HG03066 (cell line): ENCODE data around the gene PAIP2B.
"Not testable (repeated sequence)": the region's sequence is repeated elsewhere in the genome, so short reads cannot be mapped to it uniquely, and the experiment has no call there.

Experiments used
- ATAC-seq: cut with Tn5 transposase; IDR thresholded peaks from one replicate; pipeline ENCODE4 v1.9.1; 2021; ENCODE audit warnings: low read depth; ENCODE audit not compliant: unreplicated experiment

PAIP2B gene, protein sequence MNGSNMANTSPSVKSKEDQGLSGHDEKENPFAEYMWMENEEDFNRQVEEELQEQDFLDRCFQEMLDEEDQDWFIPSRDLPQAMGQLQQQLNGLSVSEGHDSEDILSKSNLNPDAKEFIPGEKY

DNA sequence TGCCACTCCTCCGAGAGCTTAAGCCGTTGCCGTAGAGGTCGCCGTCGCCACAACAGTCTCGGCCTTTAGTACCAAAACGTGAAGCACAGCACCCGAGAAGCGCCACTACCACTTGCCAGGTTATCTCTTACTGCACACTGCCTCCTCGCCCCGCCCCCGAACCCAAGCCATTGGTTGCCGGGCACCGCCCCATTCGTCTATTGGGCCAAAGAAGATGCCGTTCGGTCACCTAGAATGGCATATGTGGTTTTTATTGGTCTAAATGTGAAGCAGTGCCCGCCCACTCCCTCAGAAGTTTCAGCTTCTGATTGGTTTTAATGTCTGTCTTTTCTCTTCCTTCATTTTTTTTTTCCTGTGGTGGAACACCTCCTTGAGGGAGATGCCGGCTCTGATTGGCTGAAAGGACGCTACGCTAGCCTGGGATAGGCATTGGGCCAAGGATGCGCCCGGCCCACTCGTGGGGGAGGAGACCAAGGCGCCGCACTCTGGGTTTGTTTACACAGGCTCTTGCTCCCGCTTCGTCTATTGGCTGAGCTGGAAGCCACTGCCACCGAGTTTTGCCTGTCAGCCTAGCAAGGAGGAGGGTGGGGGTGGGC, at the start of gene PAIP2B:
Gene PAIP2B, minus strand, starts transcription at position 139 of the 596 bp plus-strand sequence. CDS start 24,514 bp downstream, outside the sequence.
- ATAC-seq, result peak; percentile 90

DNA sequence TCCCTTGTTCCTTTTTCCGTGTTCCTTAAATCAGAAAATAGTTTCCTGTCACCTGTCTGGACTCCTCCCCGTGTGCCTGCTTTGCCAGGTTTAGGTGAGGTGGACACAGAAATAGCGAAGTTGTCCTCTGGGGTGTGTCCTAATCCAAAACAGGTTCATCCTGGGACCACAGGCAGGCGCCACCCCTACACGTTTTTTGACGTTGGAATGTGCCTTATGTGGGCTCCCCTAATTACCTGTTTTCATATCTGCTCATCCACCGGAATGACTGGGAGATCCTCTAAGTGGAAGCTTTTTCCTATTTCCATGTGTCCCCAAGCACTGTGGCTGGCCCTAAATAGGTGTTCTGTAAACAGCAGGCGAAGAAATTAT, 49.0 kb upstream of the PAIP2B start:
- peak; percentile 10 for ATAC-seq

GRCh38 chr2:71269511-71270090, 42.7 kb upstream of the PAIP2B start:
- no peak for ATAC-seq

- ATAC-seq, result no peak
These were observed 36.5 kb upstream of the PAIP2B start for GRCh38 chr2:71263386-71263785.

GRCh38 chr2:71261534-71261933, 34.6 kb upstream of the PAIP2B start:
- ATAC-seq, result no peak

- ATAC-seq, result no peak
These were observed 29.5 kb upstream of the PAIP2B start for GRCh38 chr2:71256421-71256820.

GRCh38 chr2:71254776-71255175, 27.9 kb upstream of the PAIP2B start:
- no peak for ATAC-seq

DNA sequence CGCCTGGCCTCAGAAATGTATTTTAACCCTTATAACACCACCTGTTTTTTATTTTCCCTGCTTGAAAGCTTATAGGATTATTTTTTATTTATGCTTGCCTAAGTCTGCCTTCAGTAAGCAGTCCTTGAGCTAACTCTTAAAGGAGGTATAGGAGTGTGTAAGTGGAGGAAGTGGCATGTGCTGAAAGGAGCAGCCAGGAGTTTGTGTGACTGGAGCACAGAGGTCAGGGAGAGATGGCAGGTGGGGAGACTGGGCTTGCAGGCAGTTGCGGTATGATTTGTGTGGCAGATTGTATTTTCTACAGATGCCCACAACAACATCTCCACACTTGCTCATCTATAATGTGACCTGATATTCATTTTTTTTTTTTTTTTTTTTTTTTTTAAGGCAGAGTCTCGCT, 27.2 kb upstream of the PAIP2B start:
- no peak for ATAC-seq

DNA sequence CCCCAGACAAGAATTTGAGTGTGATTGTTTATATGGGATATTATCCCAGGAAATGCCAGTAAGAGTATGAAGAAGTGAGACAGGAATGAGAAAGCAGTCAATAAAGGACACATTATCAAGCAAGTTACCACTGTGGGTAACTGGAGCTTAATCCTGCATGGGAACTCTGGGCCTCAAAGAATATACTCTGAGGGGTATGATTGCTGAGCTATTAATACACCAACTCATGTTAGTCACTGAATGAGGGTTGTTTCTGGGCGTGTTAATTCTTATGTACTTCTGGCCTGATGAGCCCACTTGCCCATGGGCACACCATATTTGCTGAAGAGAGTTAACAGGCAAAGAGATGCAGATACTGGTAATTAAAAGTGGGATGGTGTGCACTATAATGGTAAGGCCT, 26.6 kb upstream of the PAIP2B start:
- ATAC-seq, result no peak

DNA sequence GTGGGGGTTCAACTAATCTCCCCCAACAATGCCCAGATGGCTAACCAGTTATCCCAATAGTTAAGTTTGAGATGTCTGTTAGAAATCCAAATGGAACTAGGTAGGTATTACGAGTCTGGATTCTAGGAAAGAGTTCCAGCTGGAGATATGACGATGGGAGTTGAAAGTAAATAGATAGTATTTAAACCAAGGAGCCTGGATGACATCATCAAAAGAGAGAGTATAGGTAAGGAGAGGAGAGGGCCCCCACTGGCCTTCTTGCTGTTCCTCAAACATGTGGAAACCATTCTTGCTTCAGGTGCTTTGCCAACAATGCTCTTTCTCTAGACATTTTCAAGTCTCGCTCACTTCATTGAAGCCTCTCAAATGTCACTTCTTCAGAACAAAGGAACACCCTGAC, 26.0 kb upstream of the PAIP2B start:
- no peak for ATAC-seq

- no peak for ATAC-seq
These were observed 24.0 kb upstream of the PAIP2B start for GRCh38 chr2:71250935-71251334.

- ATAC-seq, result no peak
These were observed 17.4 kb upstream of the PAIP2B start for GRCh38 chr2:71244302-71244660.

- no peak for ATAC-seq
These were observed 16.9 kb upstream of the PAIP2B start for GRCh38 chr2:71243634-71244301.

DNA sequence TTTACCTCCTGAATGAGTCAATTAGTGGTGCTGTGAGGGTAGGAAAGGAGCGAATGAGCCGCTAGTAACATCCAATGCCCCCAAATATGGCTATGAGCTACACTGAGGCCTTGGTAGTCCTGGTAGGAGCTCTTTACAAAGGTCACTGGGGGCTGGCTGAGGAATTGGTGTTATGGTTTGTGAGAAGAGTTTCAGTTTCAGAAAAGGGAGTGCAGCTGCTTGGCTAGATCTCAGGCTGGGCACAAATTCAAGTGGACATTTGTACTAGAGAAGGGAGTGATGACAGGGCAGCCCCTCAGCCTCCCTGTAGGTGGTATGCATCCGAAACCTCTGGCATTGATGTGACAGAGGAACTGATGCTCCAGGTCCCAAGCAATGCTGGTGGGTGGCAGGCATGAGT, 13.9 kb upstream of the PAIP2B start:
- no peak for ATAC-seq

GRCh38 chr2:71238089-71238488, 11.2 kb upstream of the PAIP2B start:
- no peak for ATAC-seq

DNA sequence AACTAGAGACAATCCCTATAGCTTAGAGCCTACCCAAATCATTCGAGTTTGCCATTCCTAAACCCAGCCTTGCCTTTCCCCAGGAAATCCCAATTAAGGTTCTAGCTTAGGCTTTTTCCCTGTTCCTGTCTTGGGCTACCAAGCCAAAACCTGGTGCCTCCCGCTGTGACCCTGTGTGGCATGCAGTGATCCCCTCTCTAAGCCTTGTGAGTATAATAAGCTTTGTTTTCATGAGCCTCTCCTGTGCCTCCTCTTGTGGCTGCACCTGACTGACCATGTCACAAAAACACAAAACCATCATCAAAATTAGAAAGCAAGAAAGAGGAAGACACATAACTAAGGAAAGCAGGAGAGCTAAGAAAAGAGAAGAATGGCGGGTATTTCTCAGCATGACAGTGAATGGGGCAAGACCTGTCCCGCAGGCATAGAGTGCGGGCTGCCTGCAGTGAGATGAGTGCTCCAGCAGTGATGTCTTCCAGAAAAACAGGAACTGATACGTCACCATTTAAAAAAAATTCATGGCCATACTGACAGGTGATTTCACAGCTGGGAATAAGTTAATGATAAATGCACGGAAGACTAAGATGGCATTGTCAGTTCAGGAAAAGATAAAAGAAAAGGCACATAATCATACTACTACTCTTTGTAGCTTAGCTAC, 9.2 kb upstream of the PAIP2B start:
- ATAC-seq, result no peak

DNA sequence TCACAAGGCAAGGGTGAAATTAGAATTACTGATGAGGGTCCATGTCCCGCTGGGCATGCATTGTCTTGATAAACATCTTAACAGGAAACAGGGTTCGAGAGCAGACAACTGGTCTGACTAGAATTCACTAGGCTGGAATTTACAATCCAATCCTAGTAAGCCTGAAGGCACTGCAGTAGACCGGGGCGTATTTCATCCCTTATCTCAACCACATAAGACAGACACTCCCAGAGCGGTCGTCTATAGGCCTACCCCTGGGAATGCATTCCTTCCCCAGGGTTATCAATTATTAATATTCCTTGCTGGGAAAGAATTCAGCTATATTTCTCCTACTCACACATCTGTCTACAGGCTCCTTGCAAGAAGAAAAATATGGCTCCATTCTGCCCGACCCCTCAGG, 6.2 kb upstream of the PAIP2B start:
- ATAC-seq, result not testable (repeated sequence)

DNA sequence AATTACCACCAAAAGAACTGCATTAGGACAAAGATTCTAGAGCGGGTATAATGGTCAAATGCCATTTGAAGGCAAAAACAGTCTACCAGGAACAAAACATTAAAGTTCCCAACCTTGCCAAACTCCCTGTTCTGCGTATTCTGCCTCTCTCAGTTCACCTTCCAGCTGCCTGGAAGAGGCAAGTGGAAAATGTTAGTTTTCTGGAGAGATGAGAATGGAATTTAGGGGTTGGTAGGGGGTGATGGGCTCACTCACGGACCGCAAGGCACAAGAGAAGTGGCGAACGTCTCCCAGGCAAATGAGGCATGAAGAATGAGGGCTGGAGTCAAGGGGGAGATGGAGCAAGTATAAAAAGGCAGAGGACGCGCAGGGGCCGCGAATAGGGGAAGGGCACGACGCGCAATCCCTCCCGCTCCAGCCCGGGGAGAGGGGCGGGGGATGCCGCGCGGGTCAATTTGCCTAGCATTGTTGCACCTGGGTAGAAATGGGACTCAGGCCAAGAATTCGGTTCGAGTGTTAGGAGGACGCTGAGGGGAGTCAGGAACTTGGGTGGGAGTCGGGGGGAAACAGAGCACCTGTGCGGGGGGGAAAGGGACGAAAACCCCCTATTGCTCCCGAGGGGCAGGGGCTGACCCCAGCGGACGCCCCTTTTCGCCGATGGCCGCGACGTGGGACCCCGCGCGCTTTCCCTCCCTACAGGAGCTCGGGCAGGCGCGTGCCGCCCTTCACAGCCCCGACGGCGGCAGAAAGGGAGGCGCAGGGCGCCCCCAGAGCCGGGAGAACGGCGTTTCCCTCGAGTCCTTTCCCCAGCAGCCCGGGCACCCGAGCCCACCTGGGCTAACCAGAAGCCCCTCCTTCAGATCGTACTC, 573 bp downstream of the PAIP2B start:
- ATAC-seq, result peak; percentile 10

DNA sequence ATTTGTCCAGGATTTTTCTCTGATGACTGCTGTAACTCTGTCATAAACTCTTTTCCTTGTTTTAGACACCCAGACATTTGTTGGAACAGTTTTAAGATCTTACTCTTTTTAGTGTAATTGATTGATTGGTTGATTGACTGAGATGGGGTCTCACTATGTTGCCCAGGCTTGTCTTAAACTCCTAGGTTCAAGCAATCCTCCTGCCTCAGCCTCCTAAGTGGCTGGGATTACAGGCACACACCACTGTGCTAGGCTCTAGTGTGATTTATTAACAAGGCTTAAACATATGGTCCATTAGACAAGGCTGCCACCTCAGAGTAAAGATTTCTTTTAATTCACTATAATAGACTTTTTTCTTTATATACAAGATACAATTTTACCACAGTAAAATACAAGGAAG, 2.0 kb downstream of the PAIP2B start:
- ATAC-seq, result no peak

- ATAC-seq, result no peak
These were observed 2.4 kb downstream of the PAIP2B start for GRCh38 chr2:71224457-71224856.
